Ovary (tissue), 3 donors: Measurements from ENCODE around the gene ARMCX1.

Experiments
- CTCF ChIP-seq, 3 donors: fragments of 450-650 bp in 2 of 3; fragments of 200-600 bp in 1 of 3; IDR thresholded peaks; one replicate each; pipeline versions ENCODE4 v1.5.1 to v1.8.0; 2016 to 2022; ENCODE audit warnings: antibody characterized with exemption in 3 of 3, mild to moderate bottlenecking in 1 of 3
- POLR2A ChIP-seq: fragments of 450-650 bp; IDR thresholded peaks from one replicate; pipeline ENCODE4 v1.6.1; 2017; ENCODE audit warnings: antibody characterized with exemption, mild to moderate bottlenecking, moderate library complexity
- donor health status: DM: no; HTN: no; CAD: no.

- TF ChIP-seq CTCF (IDR thresholded peaks at IDR 0.05) (no peak), POLR2A (no peak)
Measured at GRCh38 chrX:101602077-101602476, 51.7 kb downstream of the ARMCX1 start.
